SK-N-SH treated with all-trans-retinoic acid at 6 μM for 48 hours (cell line): ENCODE data around the gene FBXO33.

ENCODE experiments used
- CSDC2 ChIP-seq: fragments of 250-450 bp; sonication (Bioruptor Pico); IDR thresholded peaks from 2 replicates; pipeline ENCODE4 v1.5.0; 2020; ENCODE audit warnings: mild to moderate bottlenecking, moderate library complexity
- SNAI2 ChIP-seq: fragments of 250-450 bp; sonication (Bioruptor Pico); IDR thresholded peaks from 2 replicates; pipeline ENCODE4 v1.5.0; 2020; ENCODE audit warnings: mild to moderate bottlenecking, moderate library complexity
- ZNF565 ChIP-seq: fragments of 450-650 bp; formaldehyde crosslinking; conservative IDR thresholded peaks from 2 replicates; pipeline ENCODE4 v1.5.0; 2020; ENCODE audit warnings: low read depth, mild to moderate bottlenecking, moderate library complexity

DNA sequence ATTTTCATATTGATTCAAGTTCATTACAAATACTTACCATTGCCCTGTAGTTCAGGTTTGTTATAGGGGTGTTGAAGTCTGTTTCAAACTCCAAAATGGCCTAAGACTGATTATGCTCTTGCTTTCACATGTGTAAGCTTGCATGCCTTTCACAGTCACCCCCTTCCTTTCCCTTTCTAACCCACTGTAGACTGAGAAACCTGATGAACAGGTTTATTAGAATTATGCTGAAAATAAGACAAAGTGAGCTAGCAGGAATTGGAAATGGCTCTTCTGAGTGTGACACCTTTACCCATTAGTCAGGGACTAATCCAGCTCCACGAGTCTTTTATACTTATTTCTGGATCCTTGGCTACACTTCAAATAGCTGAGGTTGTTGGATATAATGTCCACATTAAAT lies 38.9 kb downstream of the FBXO33 start:
- TF ChIP-seq SNAI2 (CRISPR knock-in tag): no peak
- no peak for TF ChIP-seq CSDC2
- no peak for TF ChIP-seq ZNF565 (CRISPR knock-in tag)
